Lung (tissue), 12 donors: ENCODE results near the gene KLHDC9. TPM values are rescaled to one million over a fixed set of nuclear protein-coding genes. Genes with fewer than 3 reads are reported as not detected.

Experiments
- ATAC-seq: fragments of 200-7000 bp; cut with Tn5 transposase; one replicate; pipeline ENCODE4 v1.9.1; 2020; ENCODE audit warnings: moderate number of reproducible peaks; ENCODE audit not compliant: insufficient read depth, low FRiP score
- DNase-seq, 3 donors: peaks; one replicate each; pipeline ENCODE4 v3.0.0-alpha.2; 2013 to 2017
- H3K27ac ChIP-seq, 2 donors: one replicate each; pipeline ENCODE4 v1.5.1; 2013; ENCODE audit warnings: mild to moderate bottlenecking in 2 of 2, moderate library complexity in 2 of 2, control low read depth in 1 of 2, inconsistent platforms in 1 of 2, low read depth in 1 of 2, low read length in 1 of 2
- H3K27me3 ChIP-seq, 3 donors: one replicate each; pipeline ENCODE4 v1.5.1; 2013; ENCODE audit warnings: low read length in 2 of 3; ENCODE audit not compliant: control insufficient read depth in 3 of 3, insufficient read depth in 3 of 3
- H3K36me3 ChIP-seq, 4 donors: one replicate each; pipeline ENCODE4 v1.5.1; 2013; ENCODE audit warnings: low read length in 4 of 4, mild to moderate bottlenecking in 1 of 4, moderate library complexity in 1 of 4; ENCODE audit not compliant: control insufficient read depth in 4 of 4, insufficient read depth in 4 of 4
- H3K4me1 ChIP-seq, 5 donors: one replicate each; pipeline ENCODE4 v1.5.1; 2013; ENCODE audit warnings: low read length in 5 of 5, mild to moderate bottlenecking in 2 of 5, moderate library complexity in 1 of 5; ENCODE audit not compliant: control insufficient read depth in 5 of 5, insufficient read depth in 5 of 5
- H3K4me3 ChIP-seq: one replicate; pipeline ENCODE4 v1.5.1; 2013; ENCODE audit warnings: mild to moderate bottlenecking, control low read depth, moderate library complexity
- H3K9ac ChIP-seq, 2 donors: one replicate each; pipeline ENCODE4 v1.5.1; 2013; ENCODE audit warnings: low read length in 2 of 2, control low read depth in 1 of 2; ENCODE audit not compliant: insufficient read depth in 1 of 2
- H3K9me3 ChIP-seq, 4 donors: one replicate each; pipeline ENCODE4 v1.5.1; 2013; ENCODE audit warnings: low read length in 3 of 4, mild to moderate bottlenecking in 1 of 4, moderate library complexity in 1 of 4; ENCODE audit not compliant: control insufficient read depth in 4 of 4, insufficient read depth in 3 of 4
- CTCF ChIP-seq: IDR thresholded peaks from 2 replicates; pipeline ENCODE4 v1.5.1; 2012; ENCODE audit warnings: mild to moderate bottlenecking; ENCODE audit errors: control extremely low read depth, extremely low read depth
- WGBS, 2 donors: extraction: QIAGEN DNeasy Blood & Tissue Kit; methylation state at CpG; one replicate each; pipeline ENCODE4 v1.1.7; 2013; 5-methylcytosine and 5-hydroxymethylcytosine counted together
- polyA plus RNA-seq, 2 donors: library from polyadenylated mRNA; stranded (reverse); fragments of 200-250 nt; gene quantifications; one replicate each; pipeline ENCODE4 v1.2.1, GENCODE V29; 2013
- total RNA-seq, 2 donors: library from RNA; depleted of rRNA in 1 of 2; stranded (reverse); fragments of >200 nt in 1 of 2; gene quantifications; one replicate each; pipeline ENCODE4 v1.2.1, GENCODE V29; 2014 to 2021
- donor health status: control.
- donor health status: control.
- donor health status: Bipolar disorder and iron deficiency.
- donor health status: healthy.
- donor health status: DM: yes; HTN: yes; CAD: no.

The KLHDC9 gene
- total and polyA plus RNA-seq, 4 donors = 5.8 to 13.0 (median 7.8) TPM

GRCh38 chr1:161068306-161069234 is 29.6 kb upstream of the KLHDC9 start:
- peak overlapping the region; percentile 37 for H3K4me3 ChIP-seq
- H3K36me3 ChIP-seq = no peaks in the 10 kb centered on the region
- H3K9ac ChIP-seq = no peak overlapping the region
- no peaks in the 10 kb centered on the region for H3K9me3 ChIP-seq
- H3K27me3 ChIP-seq = peaks cover 0 to 4% (median 0%) of the 10 kb centered on the region in 3 donors
- 21 to 39% methylated on average over 10 of the region's 10 CpGs for WGBS, 2 donors
- DNase-seq (peak in 1 of 3 donors; percentile 25), ATAC-seq (peak; percentile 78)
- H3K4me1 ChIP-seq = peaks cover 0 to 2% (median 0%) of the 10 kb centered on the region in 5 donors
- H3K27ac ChIP-seq = peak overlapping the region in 1 of 2 donors; percentile 89
- no peak for TF ChIP-seq CTCF

GRCh38 chr1:161069241-161069640 is 28.9 kb upstream of the KLHDC9 start:
- 28 to 58% methylated on average over 9 of the region's 9 CpGs for WGBS, 2 donors
- H3K27me3 ChIP-seq = peaks cover 0 to 3% (median 0%) of the 10 kb centered on the region in 3 donors
- H3K9ac ChIP-seq = no peak overlapping the region
- DNase-seq (no peak), ATAC-seq (no peak)
- H3K36me3 ChIP-seq = no peaks in the 10 kb centered on the region
- TF ChIP-seq CTCF = no peak
- H3K4me1 ChIP-seq = peaks cover 0 to 2% (median 0%) of the 10 kb centered on the region in 5 donors
- peak overlapping the region; percentile 37 for H3K4me3 ChIP-seq
- H3K27ac ChIP-seq = peak overlapping the region in 1 of 2 donors; percentile 89
- no peaks in the 10 kb centered on the region for H3K9me3 ChIP-seq

GRCh38 chr1:161069731-161070270 is 28.4 kb upstream of the KLHDC9 start, which contains the start of gene ARHGAP30:
TSS of gene ARHGAP30 (minus strand) at chr1:161069891. CDS start at chr1:161069624, 267 bp downstream.
- H3K27ac ChIP-seq = peak within 1 kb of the TSS in 1 of 2 donors; percentile 89
- peak within 1 kb of the TSS; percentile 37 for H3K4me3 ChIP-seq
- TF ChIP-seq CTCF = no peak
- peak in 1 of 3 donors; percentile 19 for DNase-seq
- H3K9me3 ChIP-seq = no peaks in the 10 kb centered on the region
- ATAC-seq = peak; percentile 65
- peaks cover 0 to 2% (median 0%) of the 10 kb centered on the region in 5 donors for H3K4me1 ChIP-seq
- no peak within 1 kb of the TSS for H3K9ac ChIP-seq
- no peaks in the 10 kb centered on the region for H3K27me3 ChIP-seq
- no peaks in the 10 kb centered on the region for H3K36me3 ChIP-seq
- WGBS, 2 donors = 34 to 62% methylated on average over 9 of the region's 9 CpGs
